ENCODE data around the gene HERC3. TPM values are rescaled to one million over a fixed set of nuclear protein-coding genes. Genes with fewer than 3 reads are reported as not detected.

The HERC3 gene
- total and polyA plus RNA-seq, 2 of the 13 experiments (the other 11 are each of a cell fraction or from before 2014, with no cell fraction given): 3.8 to 6.2 TPM

GRCh38 chr4:88753658-88754571 is 161.6 kb downstream of the HERC3 start (continued):
- TF ChIP-seq STAT6 (CRISPR knock-in tag; IDR thresholded peaks at IDR 0.05; ENCODE audit: borderline replicate concordance): no peak
- 0 out of 2 replicates have a peak, but pooled peaks have one; percentile 43 for TF ChIP-seq TFAP4 (IDR thresholded peaks at IDR 0.05; ENCODE audit: borderline replicate concordance, low read depth)
- TF ChIP-seq RBM39 (IDR thresholded peaks at IDR 0.05; ENCODE audit: low read depth, low read length, poor library complexity, severe bottlenecking): no peak
- TF ChIP-seq U2AF2 (IDR thresholded peaks at IDR 0.05; ENCODE audit: low read depth, low read length): no peak
- no peak for TF ChIP-seq MATR3 (CRISPR knock-in tag; IDR thresholded peaks at IDR 0.05)
- TF ChIP-seq HMGXB3 (CRISPR knock-in tag; IDR thresholded peaks at IDR 0.05; ENCODE audit: borderline replicate concordance): no peak
- TF ChIP-seq FOXP1 (IDR thresholded peaks at IDR 0.05): no peak
- 0 out of 2 replicates have a peak, but pooled peaks have one; percentile 22 for TF ChIP-seq FOXP1 (CRISPR knock-in tag; IDR thresholded peaks at IDR 0.05)
- TF ChIP-seq NCOR1 (IDR thresholded peaks at IDR 0.05; ENCODE audit: borderline replicate concordance, low read length): peak; percentile 46; the same call in 1 of the 2 replicates
- no peak for TF ChIP-seq RBFOX2 (IDR thresholded peaks at IDR 0.05; ENCODE audit: low read depth, low read length)
- no peak for TF ChIP-seq POLR2AphosphoS5 (IDR thresholded peaks at IDR 0.05; ENCODE audit: low read depth, low read length)
- TF ChIP-seq ZBTB43 (CRISPR knock-in tag; conservative IDR thresholded peaks at IDR 0.05): no peak
- no peak for TF ChIP-seq ZNF747 (CRISPR knock-in tag; IDR thresholded peaks at IDR 0.05; ENCODE audit: borderline replicate concordance)
- no peak for TF ChIP-seq ZFP91 (CRISPR knock-in tag; IDR thresholded peaks at IDR 0.05; ENCODE audit: borderline replicate concordance)
- TF ChIP-seq MLX (CRISPR knock-in tag; IDR thresholded peaks at IDR 0.05): peak; percentile 61; the same call in 1 of the 2 replicates
- peak; percentile 85 for TF ChIP-seq FOXA3 (CRISPR knock-in tag; IDR thresholded peaks at IDR 0.05)
